Mesenteric fat pad (tissue), 1 donor: Measurements from ENCODE around the gene CACNG5. TPM values are rescaled to one million over a fixed set of nuclear protein-coding genes. Genes with fewer than 3 reads are reported as not detected.

Experiments
- DNase-seq: peaks from one replicate; pipeline ENCODE4 v3.0.0-alpha.2; 2020; ENCODE audit warnings: low spot score
- long read RNA-seq: library from polyadenylated mRNA; unstranded; transcript quantifications from one replicate; pipeline ENCODE4 v2.0.0, GENCODE V29; 2020
- total RNA-seq: library from RNA; stranded (reverse); fragmentation: NEBNext Ultra II Directional; extraction: Animal tissue kit (Norgen Biotek cat#: 25700); gene quantifications from one replicate; pipeline ENCODE4 v1.2.1, GENCODE V29; 2021
- donor health status: DM: yes; HTN: yes; CAD: no.

Gene CACNG5, protein sequence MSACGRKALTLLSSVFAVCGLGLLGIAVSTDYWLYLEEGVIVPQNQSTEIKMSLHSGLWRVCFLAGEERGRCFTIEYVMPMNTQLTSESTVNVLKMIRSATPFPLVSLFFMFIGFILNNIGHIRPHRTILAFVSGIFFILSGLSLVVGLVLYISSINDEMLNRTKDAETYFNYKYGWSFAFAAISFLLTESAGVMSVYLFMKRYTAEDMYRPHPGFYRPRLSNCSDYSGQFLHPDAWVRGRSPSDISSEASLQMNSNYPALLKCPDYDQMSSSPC
- total RNA-seq, result not detected
- long read RNA-seq, result 0 reads

DNA sequence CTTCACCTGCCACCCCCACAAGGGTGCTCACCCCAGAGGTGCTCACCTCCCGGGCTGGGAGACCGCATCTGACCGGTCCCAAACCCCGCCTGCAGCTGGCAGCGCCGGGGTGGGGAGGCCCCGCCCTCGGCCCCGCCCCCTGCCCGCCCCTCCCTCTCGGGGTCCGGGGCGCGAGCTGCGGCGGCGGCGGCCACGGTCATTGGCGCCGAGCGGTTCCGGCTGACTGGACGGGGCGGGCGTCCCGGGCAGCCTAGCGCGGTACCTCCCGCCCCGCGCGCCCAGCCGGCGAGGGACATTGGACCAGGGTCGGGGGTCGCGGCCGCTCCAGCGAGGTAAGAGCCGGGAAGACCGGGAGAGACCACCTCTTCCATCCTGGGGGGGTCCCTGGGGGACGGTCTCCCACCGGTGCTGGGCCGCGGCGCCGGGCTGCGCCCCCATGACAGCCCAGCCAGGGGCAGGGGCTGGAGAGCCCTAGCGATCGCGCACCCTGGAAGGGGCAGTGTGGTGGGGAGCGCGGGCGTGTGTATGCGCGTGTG is at the start of gene CACNG5:
Gene CACNG5 (plus strand): TSS at position 199 of the 536 bp plus-strand sequence. CDS start 42,216 bp downstream, outside the sequence.
- DNase-seq, result peak; percentile 60

- no peak for DNase-seq
Measured at GRCh38 chr17:66786107-66786506, 48.8 kb upstream of the CACNG5 start.

- no peak for DNase-seq
Measured at GRCh38 chr17:66787914-66788313, 47.0 kb upstream of the CACNG5 start.

GRCh38 chr17:66789093-66789492 is 45.8 kb upstream of the CACNG5 start:
- no peak for DNase-seq

DNA sequence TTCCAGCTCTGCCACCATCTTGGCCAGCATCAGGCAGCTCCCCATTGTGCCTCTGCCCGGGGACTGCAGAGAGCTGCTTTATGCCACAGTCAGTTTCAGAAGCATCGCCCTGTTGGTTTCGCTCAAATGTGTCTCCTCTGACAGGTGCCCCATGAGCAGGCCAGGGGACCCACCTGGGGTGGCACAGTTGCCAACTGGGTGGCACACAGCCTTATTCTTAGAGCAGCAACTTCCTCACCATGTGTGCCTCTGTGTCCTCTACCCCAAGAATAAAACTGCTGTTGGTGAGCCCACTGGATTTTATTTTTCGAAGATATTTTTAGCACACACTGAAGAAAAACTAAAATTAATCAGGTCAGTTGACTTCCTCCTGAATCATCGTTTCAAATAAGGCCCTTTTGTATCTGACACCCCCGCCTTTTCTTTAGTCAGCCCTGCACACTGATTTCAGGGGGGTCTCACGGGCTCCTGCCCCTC is 44.9 kb upstream of the CACNG5 start:
- no peak for DNase-seq

DNA sequence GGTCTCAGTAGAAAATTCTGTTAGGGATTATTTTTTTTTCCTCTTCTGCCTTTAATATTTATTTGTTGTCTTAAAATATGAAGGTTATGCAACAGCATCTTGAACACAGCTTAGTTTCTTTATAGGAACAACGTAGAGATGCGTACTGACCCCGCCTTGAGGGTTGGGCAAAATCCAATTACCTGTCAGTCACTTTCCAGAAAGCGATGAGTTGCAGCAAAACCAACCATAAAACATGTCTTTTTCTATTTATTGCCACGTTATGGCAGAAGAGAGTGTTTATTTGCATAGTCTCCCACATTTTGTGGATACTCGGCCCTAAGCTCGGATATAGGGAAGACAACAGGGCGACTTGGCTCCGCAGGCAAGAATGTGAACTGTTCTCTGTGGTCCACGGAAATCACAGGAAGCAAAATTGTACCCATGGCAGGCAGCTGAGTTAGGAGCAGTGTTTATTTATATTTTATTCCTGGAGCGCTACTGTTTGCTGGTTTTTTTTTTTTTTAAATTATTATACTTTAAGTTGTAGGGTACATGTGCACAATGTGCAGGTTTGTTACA is 44.3 kb upstream of the CACNG5 start:
- DNase-seq, result no peak

- no peak for DNase-seq
Measured at GRCh38 chr17:66791347-66791746, 43.6 kb upstream of the CACNG5 start.

GRCh38 chr17:66793814-66794213 is 41.1 kb upstream of the CACNG5 start:
- no peak for DNase-seq

DNA sequence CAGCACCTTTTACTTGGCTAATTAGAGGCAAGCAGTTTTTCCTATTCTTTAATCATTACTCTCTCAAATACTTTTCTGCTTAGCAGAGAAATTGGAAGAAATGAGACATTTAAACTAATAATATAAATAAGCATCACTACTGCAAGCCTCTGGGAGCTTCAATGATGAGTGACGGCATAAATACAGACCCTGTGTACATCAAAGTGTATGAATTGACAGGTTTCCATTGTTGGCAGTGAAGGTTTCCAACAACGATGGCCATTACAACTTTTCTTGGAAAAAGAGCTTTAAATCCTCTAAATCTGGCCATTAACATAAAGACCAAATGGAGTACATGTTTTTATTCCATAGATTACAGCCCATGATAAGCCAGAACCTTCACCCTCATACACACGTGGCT is 39.4 kb upstream of the CACNG5 start:
- DNase-seq, result no peak

DNA sequence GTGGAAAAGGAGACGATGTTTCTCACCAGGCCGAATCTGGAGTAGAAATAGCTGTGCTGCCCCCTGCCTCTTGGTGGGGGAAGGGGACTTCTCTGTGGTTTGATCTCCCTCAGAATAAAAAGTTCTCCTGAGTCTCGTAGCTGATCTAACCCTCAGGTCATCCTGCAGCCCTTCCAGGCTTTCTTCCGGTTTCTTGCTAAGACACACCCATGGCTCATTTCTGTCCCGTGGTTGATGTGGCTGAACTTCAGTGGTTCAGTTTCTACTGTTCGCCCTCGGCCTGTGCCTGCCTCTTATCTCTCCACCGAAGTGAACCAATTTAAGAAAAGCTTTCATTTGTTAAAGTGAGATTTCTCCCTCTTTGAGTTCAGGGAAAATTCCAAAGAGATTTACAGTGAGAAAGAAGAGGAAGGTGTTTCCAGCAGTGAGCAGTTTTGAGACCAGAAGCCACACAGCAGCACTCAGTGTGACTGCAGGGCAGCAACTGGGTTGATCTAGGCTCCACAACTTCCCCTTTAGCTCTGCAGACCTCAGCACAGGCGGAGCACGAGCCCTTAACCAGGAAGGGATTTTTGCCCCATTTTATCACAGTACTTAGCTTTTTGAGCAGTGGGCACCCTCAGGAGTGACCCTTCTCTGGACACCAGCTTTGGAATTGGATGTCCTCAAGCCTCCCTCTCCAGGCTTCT is 34.9 kb upstream of the CACNG5 start:
- no peak for DNase-seq

GRCh38 chr17:66803474-66803951 is 31.4 kb upstream of the CACNG5 start:
- no peak for DNase-seq

GRCh38 chr17:66805567-66805966 is 29.4 kb upstream of the CACNG5 start:
- no peak for DNase-seq

- DNase-seq, result peak; percentile 53
Measured at GRCh38 chr17:66807182-66807581, 27.7 kb upstream of the CACNG5 start.

GRCh38 chr17:66809408-66809807 is 25.5 kb upstream of the CACNG5 start:
- DNase-seq, result no peak

- DNase-seq, result no peak
Measured at GRCh38 chr17:66810951-66811682, 23.8 kb upstream of the CACNG5 start.

DNA sequence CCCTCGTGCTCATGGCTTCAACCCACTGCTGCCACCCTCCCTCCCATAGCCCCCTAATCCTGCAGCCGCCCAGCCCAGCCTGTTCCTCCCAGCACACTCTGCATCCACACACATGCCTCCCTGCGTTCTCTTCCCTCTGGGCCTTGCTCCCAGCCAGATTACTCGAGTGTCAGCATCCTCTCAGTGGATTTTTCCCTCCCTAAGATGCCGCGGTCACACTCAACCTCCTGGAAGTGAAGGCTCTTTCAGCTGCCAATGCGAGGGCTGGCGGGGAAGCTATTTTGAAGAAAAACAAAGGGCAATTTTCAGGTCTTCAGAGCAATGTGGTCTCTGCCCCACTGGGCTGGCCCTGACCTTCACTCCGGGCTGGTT is 23.2 kb upstream of the CACNG5 start:
- DNase-seq, result no peak

- peak; percentile 79 for DNase-seq
Measured at GRCh38 chr17:66812571-66812970, 22.3 kb upstream of the CACNG5 start.

DNA sequence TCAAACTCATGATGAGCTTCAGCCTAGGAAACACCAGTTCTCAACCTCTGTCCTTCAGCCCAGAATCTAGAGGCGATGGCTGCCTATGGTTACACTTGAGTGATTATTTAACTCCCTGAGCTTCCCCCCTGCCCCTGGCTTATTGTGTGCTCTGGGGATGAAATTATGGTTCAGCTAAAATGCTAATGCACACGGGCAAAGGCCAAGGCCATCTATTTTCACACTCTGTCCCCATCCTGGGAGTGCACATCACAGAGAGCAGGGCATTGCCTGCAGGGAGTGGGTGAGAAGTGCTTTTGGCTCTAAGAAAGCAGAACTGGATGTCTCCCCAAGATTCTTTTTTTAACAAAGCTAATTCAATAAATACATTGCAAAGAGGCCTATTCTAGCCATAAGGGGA is 21.6 kb upstream of the CACNG5 start:
- peak; percentile 2 for DNase-seq

DNA sequence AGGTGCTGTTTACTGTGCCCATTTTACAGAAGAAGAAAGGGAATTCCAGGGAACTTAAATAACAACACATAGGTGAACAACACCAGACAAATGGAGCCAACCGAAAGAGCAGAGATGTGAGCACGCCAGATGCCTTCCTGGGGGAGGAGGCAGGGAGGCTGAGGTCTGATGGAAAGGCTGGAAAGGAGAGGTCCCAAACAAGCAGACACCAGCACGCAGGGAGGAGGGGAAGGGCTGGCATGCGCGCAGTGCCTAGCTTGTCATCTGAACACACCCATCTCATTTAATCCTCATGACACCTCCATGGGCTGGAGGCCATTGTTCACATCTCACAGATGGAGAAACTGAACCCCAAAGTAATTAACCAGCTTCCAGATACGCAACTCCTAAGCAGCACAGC is 20.9 kb upstream of the CACNG5 start:
- DNase-seq, result peak; percentile 33

- DNase-seq, result peak; percentile 45
Measured at GRCh38 chr17:66814570-66814969, 20.3 kb upstream of the CACNG5 start.

DNA sequence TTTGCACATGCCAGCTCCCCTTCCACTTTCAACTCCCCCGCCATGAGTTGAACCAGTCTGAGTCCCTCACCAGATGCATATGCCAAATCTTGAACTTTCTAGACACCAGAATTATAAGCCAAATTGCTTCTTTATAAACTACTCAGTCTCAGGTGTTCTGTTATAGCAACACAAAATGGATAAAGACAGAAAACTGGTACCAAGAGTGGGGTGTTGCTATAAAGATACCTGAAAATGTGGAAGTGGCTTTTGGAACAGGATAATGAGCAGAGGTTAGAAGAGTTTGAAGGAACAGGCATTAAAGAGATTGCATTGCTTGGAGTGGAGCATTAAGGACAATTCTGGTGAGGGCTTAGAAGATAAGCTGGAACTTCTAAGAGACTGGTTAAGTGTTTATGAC is 17.2 kb upstream of the CACNG5 start:
- no peak for DNase-seq
